Ovary (tissue), 9 donors: Measurements from ENCODE around the gene SEMA5A. TPM values are rescaled to one million over a fixed set of nuclear protein-coding genes. Genes with fewer than 3 reads are reported as not detected.

Experiments
- DNase-seq, 5 donors: peaks; one replicate each; pipeline ENCODE4 v3.0.0-alpha.2; 2019 to 2020
- H3K27ac ChIP-seq, 2 donors: fragments of 200-600 bp; one replicate each; pipeline versions ENCODE4 v1.5.1 to v1.8.0; 2019 to 2022
- H3K27me3 ChIP-seq: fragments of 200-600 bp; one replicate; pipeline ENCODE4 v1.8.0; 2022
- H3K36me3 ChIP-seq: fragments of 200-600 bp; sonication (generic); one replicate; pipeline ENCODE4 v1.5.1; 2019
- H3K4me1 ChIP-seq: one replicate; pipeline ENCODE4 v1.8.1; 2013; ENCODE audit warnings: mild to moderate bottlenecking, moderate library complexity; ENCODE audit not compliant: insufficient read depth
- H3K4me3 ChIP-seq: fragments of 200-600 bp; sonication (generic); one replicate; pipeline ENCODE4 v1.5.1; 2017
- H3K9me3 ChIP-seq, 2 donors: fragments of 200-600 bp in 1 of 2; sonication (generic) in 1 of 2; one replicate each; pipeline versions ENCODE4 v1.5.1 to v1.8.1; 2013 to 2019; ENCODE audit warnings: mild to moderate bottlenecking in 1 of 2, moderate library complexity in 1 of 2
- CTCF ChIP-seq, 3 donors: fragments of 450-650 bp in 2 of 3; fragments of 200-600 bp in 1 of 3; IDR thresholded peaks; one replicate each; pipeline versions ENCODE4 v1.5.1 to v1.8.0; 2016 to 2022; ENCODE audit warnings: antibody characterized with exemption in 3 of 3, mild to moderate bottlenecking in 1 of 3
- EP300 ChIP-seq: sonication (generic); formaldehyde crosslinking; IDR thresholded peaks from one replicate; pipeline ENCODE4 v1.6.1; 2017; ENCODE audit warnings: antibody characterized with exemption
- POLR2A ChIP-seq: fragments of 450-650 bp; IDR thresholded peaks from one replicate; pipeline ENCODE4 v1.6.1; 2017; ENCODE audit warnings: antibody characterized with exemption, mild to moderate bottlenecking, moderate library complexity
- WGBS, 3 donors: extraction: QIAGEN DNeasy Blood & Tissue Kit in 1 of 3; methylation state at CpG; one replicate each; pipeline versions ENCODE4 v1.1.5 to v1.1.7; 2013 to 2017; 5-methylcytosine and 5-hydroxymethylcytosine counted together
- intact Hi-C, 4 donors: fragments of 100-400 bp; cut with DNase I; formaldehyde crosslinking; loops; one replicate each; pipeline versions ENCODE4 v1.11.0 to v1.15.1; 2022 to 2023
- polyA plus RNA-seq, 2 donors: library from polyadenylated mRNA; stranded (reverse); fragments of 200-250 nt in 1 of 2; fragments of 350-450 nt in 1 of 2; fragmentation: Illumina TruSeq in 1 of 2; extraction: RNeasy Lipid Tissue Mini Kit (QIAGEN cat#74804) in 1 of 2; gene quantifications; one replicate each; pipeline ENCODE4 v1.2.3, GENCODE V29; 2013 to 2014
- total RNA-seq, 7 donors: library from RNA; depleted of rRNA in 2 of 7; stranded (reverse); fragments of >200 nt in 2 of 7; fragmentation: NEBNext Ultra II Directional in 3 of 7; extraction: Animal tissue kit (Norgen Biotek cat#: 25700) in 3 of 7; gene quantifications; one replicate each; pipeline versions ENCODE4 v1.1.0 to v1.2.4, GENCODE V29; 2016 to 2023
- donor health status: DM: no; HTN: no; CAD: no; lungs with moderate emphysema.
- donor health status: DM: no; HTN: no; CAD: no.
- donor health status: Bipolar disorder and iron deficiency.
- donor health status: DM: yes; HTN: yes; CAD: no.
- donor health status: DM: no; HTN: no; CAD: no.
- donor health status: DM: yes; HTN: yes; CAD: no.

Gene SEMA5A
- total and polyA plus RNA-seq, 9 donors, result 2.0 to 6.6 (median 4.3) TPM

GRCh38 chr5:9094582-9094981 lies 451.3 kb downstream of the SEMA5A start:
- WGBS, 3 donors, result 37 to 45% (median 39%) methylated on average over 6 of the region's 6 CpGs
- intact Hi-C loops, result no loop called here
- no peak for DNase-seq

GRCh38 chr5:9091896-9092662 lies 453.8 kb downstream of the SEMA5A start:
- Histone ChIP-seq H3K36me3 (no peaks in the 10 kb centered on the region), H3K4me3 (no peak overlapping the region), H3K4me1 (no peaks in the 10 kb centered on the region), H3K27ac (no peak overlapping the region), H3K9me3 (no peaks in the 10 kb centered on the region), H3K27me3 (no peaks in the 10 kb centered on the region)
- TF ChIP-seq CTCF (IDR thresholded peaks at IDR 0.05), result no peak
- no peak for TF ChIP-seq POLR2A
- no peak for TF ChIP-seq EP300
- DNase-seq, result no peak
- WGBS, 3 donors, result 75 to 89% (median 79%) methylated on average over 5 of the region's 5 CpGs
- intact Hi-C loops, result no loop called here

More at GRCh38 chr5:9094582-9094981, 451.3 kb downstream of the SEMA5A start:
- TF ChIP-seq EP300 (no peak), CTCF (IDR thresholded peaks at IDR 0.05) (no peak), POLR2A (no peak)
- no peaks in the 10 kb centered on the region for H3K36me3 ChIP-seq
- no peaks in the 10 kb centered on the region for H3K4me1 ChIP-seq
- H3K4me3 ChIP-seq, result no peak overlapping the region
- no peak overlapping the region for H3K27ac ChIP-seq
- H3K27me3 ChIP-seq, result no peaks in the 10 kb centered on the region
- no peaks in the 10 kb centered on the region for H3K9me3 ChIP-seq

- no peak overlapping the region for H3K4me3 ChIP-seq
- H3K27me3 ChIP-seq, result no peaks in the 10 kb centered on the region
- TF ChIP-seq POLR2A (no peak), EP300 (no peak), CTCF (IDR thresholded peaks at IDR 0.05) (no peak)
- no peak for DNase-seq
- H3K36me3 ChIP-seq, result no peaks in the 10 kb centered on the region
- WGBS, 3 donors, result 86 to 94% (median 91%) methylated on average over 7 of the region's 7 CpGs
- no peak overlapping the region for H3K27ac ChIP-seq
- intact Hi-C loops, result no loop called here
- no peaks in the 10 kb centered on the region for H3K9me3 ChIP-seq
- H3K4me1 ChIP-seq, result no peaks in the 10 kb centered on the region
Measured at GRCh38 chr5:9090381-9091026, 455.4 kb downstream of the SEMA5A start.

- Histone ChIP-seq H3K36me3 (no peaks in the 10 kb centered on the region), H3K27ac (no peak overlapping the region), H3K4me1 (no peaks in the 10 kb centered on the region), H3K4me3 (no peak overlapping the region), H3K9me3 (no peaks in the 10 kb centered on the region), H3K27me3 (no peaks in the 10 kb centered on the region)
- TF ChIP-seq CTCF (IDR thresholded peaks at IDR 0.05) (no peak), POLR2A (no peak), EP300 (no peak)
- WGBS, 3 donors, result 89 to 94% (median 91%) methylated on average over 1 of the region's 1 CpG
- intact Hi-C loops, result no loop called here
- DNase-seq, result no peak
Measured at GRCh38 chr5:9089893-9090292, 456.0 kb downstream of the SEMA5A start.
